ENCODE data around the gene KDM8. TPM values are rescaled to one million over a fixed set of nuclear protein-coding genes. Genes with fewer than 3 reads are reported as not detected.

The KDM8 gene
- total RNA-seq, 2 donors from 2014 or later = 6.0 to 18.5 TPM

DNA sequence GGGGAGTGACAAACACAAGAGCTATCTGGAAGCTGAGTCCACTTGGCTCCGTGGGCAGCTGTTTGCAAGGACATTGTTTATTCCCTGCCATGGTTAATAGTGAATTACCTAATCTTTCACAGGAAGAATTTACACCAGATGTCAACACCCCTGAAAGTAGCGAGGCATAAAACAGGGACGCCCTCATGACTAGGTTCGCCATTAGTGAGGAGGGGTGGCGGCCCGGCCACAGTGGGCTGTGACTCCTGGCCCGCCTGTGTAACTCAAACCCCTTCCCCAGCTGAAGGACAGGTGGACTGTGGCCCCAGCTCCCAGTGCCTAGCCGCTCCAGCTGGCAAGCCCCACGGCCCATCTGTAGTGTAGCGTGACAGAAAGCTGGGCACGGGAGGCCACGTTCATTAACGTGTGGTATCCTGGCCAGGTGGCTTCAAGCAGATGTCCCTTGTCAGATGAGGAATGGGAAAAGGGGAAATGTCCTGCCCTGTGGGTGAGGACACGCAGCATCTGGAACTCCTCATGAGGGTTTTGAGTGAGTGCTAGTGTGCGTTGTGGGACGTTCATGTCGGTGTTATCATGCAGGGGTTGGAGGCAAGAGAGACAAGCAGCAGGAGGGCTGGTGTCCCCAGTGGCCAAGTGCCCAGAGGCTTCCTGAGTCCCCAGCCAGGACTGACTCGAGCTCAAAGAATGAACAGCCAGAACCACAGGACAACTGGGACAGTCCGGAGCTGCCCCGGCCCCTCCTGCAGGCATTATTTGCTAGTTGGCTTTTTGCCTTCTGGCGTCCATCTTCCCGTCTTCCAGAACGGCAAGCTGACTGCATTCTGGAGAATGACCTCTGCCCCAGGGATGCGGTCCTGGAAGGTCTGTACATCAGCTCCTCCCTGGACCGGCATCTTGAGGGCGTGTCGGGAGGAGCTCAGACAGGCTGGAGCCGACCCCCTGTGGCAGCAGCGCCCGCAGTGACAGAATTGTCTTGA, 19.2 kb downstream of the KDM8 start:
- intact Hi-C loops (cut with DNase I) = no loop called here
- Histone ChIP-seq H3K4me1 (peaks cover 45% of the 10 kb centered on the region), H3K36me3 (replicated peaks in 1 of 2; ENCODE audit: insufficient read depth in 1 of 2, low read depth in 2 of 2) (peaks cover 0 to 2% of the 10 kb centered on the region in 2 donors), H3K27ac (peak overlapping the region; percentile 62 to 85 (median 74)), H3K4me3 (no peak overlapping the region), H3K27me3 (no peaks in the 10 kb centered on the region), H3K9me3 (no peaks in the 10 kb centered on the region)
- peak; percentile 70 for ATAC-seq
- TF ChIP-seq, protein P1, sequence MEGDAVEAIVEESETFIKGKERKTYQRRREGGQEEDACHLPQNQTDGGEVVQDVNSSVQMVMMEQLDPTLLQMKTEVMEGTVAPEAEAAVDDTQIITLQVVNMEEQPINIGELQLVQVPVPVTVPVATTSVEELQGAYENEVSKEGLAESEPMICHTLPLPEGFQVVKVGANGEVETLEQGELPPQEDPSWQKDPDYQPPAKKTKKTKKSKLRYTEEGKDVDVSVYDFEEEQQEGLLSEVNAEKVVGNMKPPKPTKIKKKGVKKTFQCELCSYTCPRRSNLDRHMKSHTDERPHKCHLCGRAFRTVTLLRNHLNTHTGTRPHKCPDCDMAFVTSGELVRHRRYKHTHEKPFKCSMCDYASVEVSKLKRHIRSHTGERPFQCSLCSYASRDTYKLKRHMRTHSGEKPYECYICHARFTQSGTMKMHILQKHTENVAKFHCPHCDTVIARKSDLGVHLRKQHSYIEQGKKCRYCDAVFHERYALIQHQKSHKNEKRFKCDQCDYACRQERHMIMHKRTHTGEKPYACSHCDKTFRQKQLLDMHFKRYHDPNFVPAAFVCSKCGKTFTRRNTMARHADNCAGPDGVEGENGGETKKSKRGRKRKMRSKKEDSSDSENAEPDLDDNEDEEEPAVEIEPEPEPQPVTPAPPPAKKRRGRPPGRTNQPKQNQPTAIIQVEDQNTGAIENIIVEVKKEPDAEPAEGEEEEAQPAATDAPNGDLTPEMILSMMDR (IDR thresholded peaks at IDR 0.05) = no peak
- peak in 1 of 3 donors; percentile 34 for TF ChIP-seq POLR2A (IDR thresholded peaks at IDR 0.05)
- WGBS, 2 donors = 44 to 59% methylated on average over 13 to 30 of the region's 30 CpGs
- peak in 3 of 4 donors; percentile 53 to 68 (median 65) for DNase-seq

DNA sequence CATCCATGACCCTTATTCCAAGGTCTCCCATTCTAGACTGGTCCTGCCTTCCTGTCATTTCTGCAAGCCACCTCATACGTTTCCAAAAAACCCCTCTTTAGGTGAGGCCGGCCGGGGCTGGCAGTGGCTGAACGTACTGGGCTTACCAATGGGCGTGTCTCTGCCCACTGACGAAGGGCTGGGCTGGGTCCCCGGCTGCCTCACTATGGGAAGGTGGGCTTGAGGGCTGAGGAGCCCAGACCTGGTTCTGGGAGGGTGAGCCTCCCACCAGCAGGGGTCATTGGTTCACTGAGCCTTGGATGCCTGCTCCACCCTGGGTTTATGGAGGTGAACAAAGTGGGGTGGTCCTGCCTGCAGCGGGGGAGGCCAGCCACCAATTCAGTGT, 19.9 kb downstream of the KDM8 start:
- TF ChIP-seq, protein P1 (IDR thresholded peaks at IDR 0.05) = no peak
- TF ChIP-seq POLR2A (IDR thresholded peaks at IDR 0.05) = no peak
- no peaks in the 10 kb centered on the region for H3K27me3 ChIP-seq
- no peak overlapping the region for H3K4me3 ChIP-seq
- intact Hi-C loops (cut with DNase I) = no loop called here
- DNase-seq (no peak), ATAC-seq (no peak)
- peak overlapping the region in 1 of 4 donors; percentile 85 for H3K27ac ChIP-seq
- H3K9me3 ChIP-seq = no peaks in the 10 kb centered on the region
- H3K36me3 ChIP-seq (replicated peaks in 1 of 2; ENCODE audit: insufficient read depth in 1 of 2, low read depth in 2 of 2) = peaks cover 0 to 1% of the 10 kb centered on the region in 2 donors
- H3K4me1 ChIP-seq = peaks cover 45% of the 10 kb centered on the region
- 78 to 89% methylated on average over 3 to 8 of the region's 8 CpGs for WGBS, 2 donors

DNA sequence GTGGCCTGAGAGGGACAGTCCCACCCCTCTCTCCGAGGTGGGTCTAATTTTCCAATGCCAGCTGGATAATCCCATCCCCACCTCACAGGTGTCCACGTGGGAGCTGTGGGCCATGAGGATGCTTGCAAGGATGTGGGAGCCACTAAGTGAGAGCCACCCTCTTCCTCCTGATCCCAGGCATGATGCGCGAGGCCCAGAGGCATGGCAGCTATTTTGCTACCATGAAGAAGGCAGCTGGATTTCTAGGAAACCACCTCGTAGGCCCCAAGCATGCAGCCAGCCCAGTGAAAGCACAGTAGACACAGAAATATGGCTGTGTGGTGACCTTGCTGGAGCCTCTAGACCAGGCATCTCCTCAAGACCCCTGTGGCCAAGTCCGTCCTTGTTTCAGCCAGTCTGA, 20.4 kb downstream of the KDM8 start:
- Histone ChIP-seq H3K9me3 (no peaks in the 10 kb centered on the region), H3K27ac (no peak overlapping the region), H3K4me1 (peaks cover 45% of the 10 kb centered on the region), H3K36me3 (replicated peaks in 1 of 2; ENCODE audit: insufficient read depth in 1 of 2, low read depth in 2 of 2) (no peaks in the 10 kb centered on the region), H3K4me3 (no peak overlapping the region), H3K27me3 (no peaks in the 10 kb centered on the region)
- intact Hi-C loops (cut with DNase I) = no loop called here
- ATAC-seq (no peak), DNase-seq (no peak)
- TF ChIP-seq, protein P1 (IDR thresholded peaks at IDR 0.05) = no peak
- TF ChIP-seq POLR2A (IDR thresholded peaks at IDR 0.05) = no peak
- 88 to 96% methylated on average over 4 to 6 of the region's 6 CpGs for WGBS, 2 donors

DNA sequence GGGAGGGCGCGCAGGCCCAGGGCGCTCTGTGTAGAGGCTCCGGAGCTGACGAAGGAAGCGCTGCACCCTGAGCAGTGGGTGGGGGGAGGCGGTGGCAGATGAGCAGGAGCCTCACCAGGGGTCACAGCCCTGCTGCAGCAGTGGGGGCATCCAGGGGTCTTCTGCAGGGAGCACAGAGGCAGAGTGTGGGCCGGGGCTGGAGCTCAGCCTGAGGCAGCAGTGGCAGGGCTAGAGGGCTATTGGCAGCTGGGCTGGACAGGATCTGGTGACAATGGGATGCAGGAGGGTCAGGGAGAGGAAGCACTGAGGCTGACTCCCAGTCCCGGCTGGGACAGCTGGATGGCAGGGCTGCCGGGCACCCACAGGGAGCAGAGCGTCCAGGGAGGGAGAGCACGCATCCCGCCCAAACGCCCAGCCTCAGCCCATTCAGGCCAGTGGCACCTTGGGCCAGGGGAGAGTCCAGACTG, 21.0 kb downstream of the KDM8 start:
- DNase-seq = no peak
- no peaks in the 10 kb centered on the region for H3K27me3 ChIP-seq
- H3K4me1 ChIP-seq = peaks cover 51% of the 10 kb centered on the region
- no peaks in the 10 kb centered on the region for H3K9me3 ChIP-seq
- TF ChIP-seq, protein P1 (IDR thresholded peaks at IDR 0.05) = no peak
- TF ChIP-seq POLR2A (IDR thresholded peaks at IDR 0.05) = no peak
- H3K36me3 ChIP-seq (replicated peaks in 1 of 2; ENCODE audit: insufficient read depth in 1 of 2, low read depth in 2 of 2) = no peaks in the 10 kb centered on the region
- no peak for ATAC-seq
- H3K4me3 ChIP-seq = no peak overlapping the region
- WGBS, 2 donors = 94 to 95% methylated on average over 14 of the region's 14 CpGs
- peak overlapping the region in 1 of 4 donors; percentile 69 for H3K27ac ChIP-seq
- intact Hi-C loops (cut with DNase I) = no loop called here
